MM.1S (cell line): ENCODE data around the gene COPS2.

ENCODE experiments used
- DNase-seq: peaks from one replicate; pipeline ENCODE4 v3.0.0-alpha.2; 2015
- H2AFZ ChIP-seq: fragments of 300-600 bp; sonication (generic); 2 replicates; pipeline ENCODE4 v1.6.0; 2016; ENCODE audit warnings: antibody characterized with exemption, low read length
- H3F3A ChIP-seq: fragments of 300-600 bp; sonication (generic); 2 replicates; pipeline ENCODE4 v1.6.1; 2016; ENCODE audit warnings: mild to moderate bottlenecking, antibody characterized with exemption, low read length, moderate library complexity, mixed read lengths; ENCODE audit not compliant: insufficient read depth
- H3K27ac ChIP-seq: fragments of 300-600 bp; sonication (generic); 2 replicates; pipeline ENCODE4 v1.5.1; 2016; ENCODE audit warnings: mild to moderate bottlenecking, low read length
- H3K27me3 ChIP-seq: fragments of 300-600 bp; sonication (generic); replicated peaks from 2 replicates; pipeline ENCODE4 v1.6.0; 2016; ENCODE audit warnings: low read length; ENCODE audit not compliant: insufficient read depth
- H3K36me3 ChIP-seq: fragments of 300-600 bp; sonication (generic); replicated peaks from 2 replicates; pipeline ENCODE4 v1.6.1; 2016; ENCODE audit warnings: mild to moderate bottlenecking, low read length, mixed read lengths; ENCODE audit not compliant: insufficient read depth
- H3K4me1 ChIP-seq: fragments of 300-600 bp; sonication (generic); 2 replicates; pipeline ENCODE4 v1.6.1; 2016; ENCODE audit warnings: low read length, mixed read lengths
- H3K4me2 ChIP-seq: fragments of 300-600 bp; sonication (generic); 2 replicates; pipeline ENCODE4 v1.6.0; 2016; ENCODE audit warnings: low read depth, low read length
- H3K4me3 ChIP-seq: fragments of 300-600 bp; sonication (generic); 2 replicates; pipeline ENCODE4 v1.5.1; 2016; ENCODE audit warnings: low read length, mixed read lengths
- H3K79me2 ChIP-seq: fragments of 300-600 bp; sonication (generic); 2 replicates; pipeline ENCODE4 v1.6.1; 2016; ENCODE audit warnings: mixed run types, low read length, mixed read lengths
- H3K9ac ChIP-seq: fragments of 300-600 bp; sonication (generic); 2 replicates; pipeline ENCODE4 v1.6.1; 2016; ENCODE audit warnings: low read length, mixed read lengths
- H3K9me2 ChIP-seq: fragments of 300-600 bp; sonication (generic); replicated peaks from 2 replicates; pipeline ENCODE4 v1.6.1; 2016; ENCODE audit warnings: mild to moderate bottlenecking, low read length, mixed read lengths; ENCODE audit not compliant: insufficient read depth
- H3K9me3 ChIP-seq: fragments of 300-600 bp; sonication (generic); replicated peaks from 2 replicates; pipeline ENCODE4 v1.6.1; 2016; ENCODE audit warnings: mild to moderate bottlenecking, low read length, mixed read lengths; ENCODE audit not compliant: insufficient read depth
- H4K20me1 ChIP-seq: fragments of 300-600 bp; sonication (generic); 2 replicates; pipeline ENCODE4 v1.6.1; 2016; ENCODE audit warnings: mild to moderate bottlenecking, low read length, moderate library complexity, mixed read lengths; ENCODE audit not compliant: insufficient read depth
- CTCF ChIP-seq: fragments of 300-600 bp; sonication (generic); IDR thresholded peaks from 2 replicates; pipeline ENCODE4 v1.5.1; 2016; ENCODE audit warnings: antibody characterized with exemption, low read length, mixed read lengths
- EZH2 ChIP-seq: fragments of 300-600 bp; sonication (generic); optimal IDR thresholded peaks from 2 replicates; pipeline ENCODE3; 2017; ENCODE audit warnings: low read depth, mild to moderate bottlenecking, antibody characterized with exemption, low read length, mixed read lengths
- EZH2phosphoT487 ChIP-seq: fragments of 300-600 bp; sonication (generic); IDR thresholded peaks from 2 replicates; pipeline ENCODE4 v1.6.1; 2018; ENCODE audit warnings: antibody characterized with exemption, low read length

Gene COPS2

DNA sequence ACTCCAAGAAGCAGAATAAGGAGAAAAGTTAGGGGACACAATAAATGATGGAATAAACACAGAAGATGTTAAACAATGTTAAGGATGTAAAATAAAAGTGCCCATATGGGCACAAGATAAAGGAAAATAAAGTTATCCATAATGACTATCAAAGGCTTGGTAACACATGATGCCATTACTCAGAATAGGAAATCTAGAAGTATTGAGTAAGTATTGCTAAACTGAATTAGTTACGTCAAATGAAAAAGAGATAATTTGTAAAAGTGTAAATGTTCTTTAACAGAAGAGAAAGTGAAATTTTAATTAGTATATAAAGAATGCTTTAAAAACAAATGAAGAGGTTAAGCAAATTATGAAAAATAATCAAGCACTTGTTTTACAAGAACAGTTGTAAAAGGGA, 6.7 kb downstream of the COPS2 start:
- H2AFZ ChIP-seq: no peak overlapping the region
- no peak overlapping the region for H3K27ac ChIP-seq
- no peak overlapping the region for H3K9ac ChIP-seq
- no peak overlapping the region for H3K4me3 ChIP-seq
- TF ChIP-seq EZH2: no peak
- TF ChIP-seq CTCF: no peak
- TF ChIP-seq EZH2phosphoT487: no peak
- H3K4me2 ChIP-seq: no peak overlapping the region
- no peaks in the 10 kb centered on the region for H3F3A ChIP-seq
- H4K20me1 ChIP-seq: peaks cover 57% of the 10 kb centered on the region
- H3K27me3 ChIP-seq: no peaks in the 10 kb centered on the region
- no peaks in the 10 kb centered on the region for H3K9me2 ChIP-seq
- H3K36me3 ChIP-seq: peaks cover 7% of the 10 kb centered on the region; the same call in 1 of the 2 replicates
- peaks cover 2% of the 10 kb centered on the region; the same call in 1 of the 2 replicates for H3K4me1 ChIP-seq
- H3K9me3 ChIP-seq: no peaks in the 10 kb centered on the region
- no peak for DNase-seq
- H3K79me2 ChIP-seq: peaks cover 98% of the 10 kb centered on the region

DNA sequence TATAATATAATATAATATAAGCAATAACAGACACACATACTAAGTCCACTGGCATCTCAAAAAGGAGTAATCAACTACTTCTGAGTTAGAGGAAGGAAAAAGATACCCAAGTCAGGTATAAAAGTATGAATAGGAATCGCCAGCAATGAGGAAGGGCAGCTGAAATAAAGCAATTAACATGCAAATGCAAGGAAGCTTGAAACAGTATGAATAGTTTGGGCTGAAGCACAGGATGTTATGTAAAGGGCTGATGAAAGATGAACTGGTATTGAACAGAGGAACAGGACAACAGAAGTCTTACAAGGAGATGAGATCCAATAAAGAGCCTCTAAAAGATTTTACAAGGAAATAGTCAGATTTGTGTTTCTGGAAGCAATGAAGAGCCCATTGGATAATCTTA, 7.1 kb downstream of the COPS2 start:
- DNase-seq: no peak
- H3F3A ChIP-seq: no peaks in the 10 kb centered on the region
- no peak overlapping the region for H3K4me3 ChIP-seq
- peaks cover 57% of the 10 kb centered on the region for H4K20me1 ChIP-seq
- H2AFZ ChIP-seq: no peak overlapping the region
- H3K9me2 ChIP-seq: no peaks in the 10 kb centered on the region
- H3K4me2 ChIP-seq: no peak overlapping the region
- H3K9me3 ChIP-seq: no peaks in the 10 kb centered on the region
- H3K4me1 ChIP-seq: no peaks in the 10 kb centered on the region
- no peak overlapping the region for H3K9ac ChIP-seq
- TF ChIP-seq CTCF: no peak
- TF ChIP-seq EZH2phosphoT487: no peak
- no peak for TF ChIP-seq EZH2
- no peak overlapping the region for H3K27ac ChIP-seq
- peaks cover 9% of the 10 kb centered on the region for H3K36me3 ChIP-seq
- H3K27me3 ChIP-seq: no peaks in the 10 kb centered on the region
- H3K79me2 ChIP-seq: peaks cover 97% of the 10 kb centered on the region

GRCh38 chr15:49145651-49146609, 9.5 kb downstream of the COPS2 start:
- Histone ChIP-seq H3K9me3 (no peaks in the 10 kb centered on the region), H3F3A (no peaks in the 10 kb centered on the region), H2AFZ (no peak overlapping the region), H3K79me2 (peaks cover 97% of the 10 kb centered on the region), H3K36me3 (peaks cover 27% of the 10 kb centered on the region), H3K9ac (no peak overlapping the region), H3K27me3 (no peaks in the 10 kb centered on the region), H3K4me3 (no peak overlapping the region), H3K4me1 (no peaks in the 10 kb centered on the region), H3K9me2 (no peaks in the 10 kb centered on the region), H3K27ac (no peak overlapping the region), H4K20me1 (peaks cover 49% of the 10 kb centered on the region), H3K4me2 (no peak overlapping the region)
- peak; percentile 53 for DNase-seq
- TF ChIP-seq EZH2phosphoT487: no peak
- TF ChIP-seq CTCF: peak; percentile 73
- no peak for TF ChIP-seq EZH2
